ENCODE measurements around the gene BTNL2.

- no peak for TF ChIP-seq SMAD1 (IDR thresholded peaks at IDR 0.05; ENCODE audit: low read depth, low read length, partially characterized antibody)
- no peak for TF ChIP-seq PHF21A (IDR thresholded peaks at IDR 0.05; ENCODE audit: borderline replicate concordance, low read depth)
- TF ChIP-seq CTCF (IDR thresholded peaks at IDR 0.05 in 2 of 3, conservative IDR thresholded peaks at IDR 0.05 in 1 of 3; ENCODE audit: insufficient read depth in 2 of 3, low read depth in 1 of 3, low read length in 3 of 3), result no peak
- TF ChIP-seq KLF16 (IDR thresholded peaks at IDR 0.05), result no peak
- no peak for TF ChIP-seq POLR2A (conservative IDR thresholded peaks at IDR 0.05)
- no peak for TF ChIP-seq MNT (conservative IDR thresholded peaks at IDR 0.05)
- no peak for TF ChIP-seq ZNF445 (CRISPR knock-in tag; IDR thresholded peaks at IDR 0.05; ENCODE audit: low read depth)
- no peak for TF ChIP-seq HDAC2 (IDR thresholded peaks at IDR 0.05)
- TF ChIP-seq ZNF584 (CRISPR knock-in tag; IDR thresholded peaks at IDR 0.05; ENCODE audit: low read depth), result no peak
- no peak for TF ChIP-seq USF1 (CRISPR knock-in tag; IDR thresholded peaks at IDR 0.05)
- TF ChIP-seq TBP (optimal IDR thresholded peaks at IDR 0.05; ENCODE audit: low read depth, low read length), result no peak
- no peak for TF ChIP-seq GTF2B (IDR thresholded peaks at IDR 0.05; ENCODE audit: extremely low read depth, insufficient read length)
Observed at GRCh38 chr6:32371803-32372202, 35.2 kb downstream of the BTNL2 start, which contains the start of gene TSBP1.
